Choroid plexus epithelial cell (primary cell): ENCODE results near the gene MIAT.
A peak's percentile ranks its signal among the peaks of the same experiment; 100 is the strongest.

Experiments used
- DNase-seq: peaks from one replicate; pipeline ENCODE4 v3.0.0-alpha.2; 2010; ENCODE audit warnings: low read depth
- H3K4me3 ChIP-seq: 2 replicates; pipeline ENCODE4 v1.5.1; 2011; ENCODE audit warnings: low read depth, mild to moderate bottlenecking, control low read depth, low read length, moderate library complexity
- CTCF ChIP-seq: conservative IDR thresholded peaks from 2 replicates; pipeline ENCODE4 v1.5.1; 2011; ENCODE audit warnings: low read depth, mild to moderate bottlenecking, control low read depth, inconsistent platforms, low read length, moderate library complexity

MIAT gene

DNA sequence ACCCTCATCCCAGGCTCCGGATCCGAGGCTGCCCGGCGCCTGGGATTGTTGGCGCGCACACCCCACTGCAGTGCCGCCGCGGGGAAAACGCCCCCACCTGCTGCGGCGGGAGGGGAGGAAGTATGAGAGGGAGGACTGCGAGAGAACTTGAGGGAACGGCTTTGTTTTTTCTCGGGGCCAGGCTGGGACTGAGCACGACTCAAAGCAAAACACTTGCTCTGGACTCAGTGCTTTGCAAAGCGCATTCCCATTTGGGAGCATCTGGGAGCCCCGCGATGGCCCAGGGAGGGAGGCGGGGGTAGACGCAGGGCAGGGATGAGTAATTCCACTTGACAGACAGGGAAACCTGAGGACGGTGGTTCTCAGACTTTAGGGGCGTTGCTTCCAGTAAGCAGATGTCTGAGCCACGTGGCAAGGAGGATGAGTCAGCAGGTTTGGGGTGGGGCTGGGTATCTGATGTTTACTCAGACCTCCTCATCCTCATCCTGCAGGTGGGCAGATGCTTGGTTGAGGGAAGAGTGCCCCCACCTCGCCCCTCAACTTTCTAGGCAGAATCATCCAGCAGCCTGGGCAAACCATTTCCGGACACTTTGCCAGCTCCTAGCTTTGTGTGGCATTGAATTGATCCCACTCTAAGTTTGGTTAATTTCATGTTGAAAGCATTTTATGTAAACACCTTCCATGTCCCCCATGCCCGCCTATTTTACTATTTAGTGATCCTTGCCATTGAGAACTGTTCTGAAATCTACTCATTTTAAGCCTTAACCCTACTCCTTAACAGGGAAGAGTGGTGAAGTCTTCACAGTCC lies 1.5 kb downstream of the MIAT start:
- H3K4me3 ChIP-seq: peak overlapping the region; percentile 37
- DNase-seq: peak; percentile 95
- TF ChIP-seq CTCF: no peak

- TF ChIP-seq CTCF: no peak
- no peak overlapping the region for H3K4me3 ChIP-seq
- no peak for DNase-seq
Measured at GRCh38 chr22:26660356-26660755, 3.0 kb downstream of the MIAT start.

DNA sequence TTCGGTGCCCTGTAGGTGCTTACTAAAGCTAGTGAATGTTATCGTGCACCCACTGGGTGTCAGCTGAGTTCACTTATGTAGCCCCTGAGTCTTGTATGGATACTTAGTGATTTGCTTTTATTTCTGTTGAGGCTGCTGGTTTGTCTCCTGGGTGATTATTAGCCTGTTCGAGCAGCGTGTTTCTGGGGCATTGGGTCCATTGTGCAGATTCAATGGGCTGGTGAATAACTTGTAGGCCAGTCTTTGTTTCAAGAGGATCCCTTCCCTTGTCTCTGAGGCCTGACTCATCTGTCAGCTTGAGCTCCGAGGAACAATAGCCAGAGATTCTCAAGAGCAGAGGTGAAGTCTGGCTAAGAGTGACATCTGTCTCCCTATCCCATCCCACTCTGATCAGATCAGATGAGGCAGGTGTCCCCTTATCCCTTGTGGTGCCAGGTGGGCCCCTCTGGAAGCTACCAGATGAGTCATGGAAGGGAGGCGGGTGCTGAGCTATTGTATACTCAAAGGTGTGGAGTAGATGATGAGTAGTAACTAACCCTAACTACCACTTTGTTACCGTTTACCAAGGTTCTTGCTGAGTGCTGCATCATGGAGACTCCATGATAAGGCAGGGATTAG lies 3.7 kb downstream of the MIAT start:
- no peak for TF ChIP-seq CTCF
- no peak for DNase-seq
- no peak overlapping the region for H3K4me3 ChIP-seq

DNA sequence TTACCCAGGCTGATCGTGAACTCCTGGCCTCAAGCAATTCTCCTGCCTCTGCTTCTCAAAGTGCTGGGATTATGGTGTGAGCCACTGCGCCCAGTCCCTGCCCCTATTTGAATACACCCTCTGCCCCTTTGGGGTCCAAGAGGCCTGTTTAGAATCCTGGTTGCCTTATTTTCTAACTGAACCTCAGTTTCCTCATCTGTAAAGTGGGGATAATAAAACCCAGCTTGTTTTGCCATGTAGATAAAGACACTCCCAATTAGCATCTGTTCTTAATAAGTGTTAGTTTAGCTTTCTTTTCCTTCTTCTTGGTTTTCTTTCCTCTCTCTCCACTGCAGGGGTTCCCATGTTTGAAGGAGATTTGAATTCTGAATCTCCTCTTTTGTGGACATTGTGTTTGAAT lies 4.8 kb downstream of the MIAT start:
- no peak for DNase-seq
- no peak for TF ChIP-seq CTCF
- no peak overlapping the region for H3K4me3 ChIP-seq

- H3K4me3 ChIP-seq: no peak overlapping the region
- TF ChIP-seq CTCF: no peak
- no peak for DNase-seq
Measured at GRCh38 chr22:26663374-26663923, 6.1 kb downstream of the MIAT start.

DNA sequence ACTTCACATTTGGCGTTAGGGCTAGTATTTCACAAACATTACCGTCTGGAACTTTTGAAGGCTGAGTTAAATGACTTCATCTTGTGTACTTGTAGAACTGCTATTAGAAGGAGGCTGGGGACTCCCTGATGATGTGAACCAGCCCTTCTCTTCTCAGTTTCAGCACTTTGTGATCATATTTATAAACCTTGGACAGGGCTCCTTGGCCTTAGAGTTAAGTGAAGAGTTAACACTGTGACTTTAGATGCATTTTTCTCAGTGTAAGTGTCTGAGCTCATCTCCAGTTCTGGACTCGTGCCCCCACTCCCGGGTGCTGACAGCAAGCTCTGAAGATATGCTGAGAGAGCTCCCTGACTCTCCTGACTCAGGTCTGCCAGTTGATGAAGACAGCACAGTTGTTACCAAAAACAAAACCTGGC lies 8.4 kb downstream of the MIAT start:
- DNase-seq: peak; percentile 77
- H3K4me3 ChIP-seq: no peak overlapping the region
- TF ChIP-seq CTCF: no peak
